ENCODE measurements around the gene SLC35F5. TPM values are rescaled to one million over a fixed set of nuclear protein-coding genes. Genes with fewer than 3 reads are reported as not detected.

The SLC35F5 gene
- total and polyA plus RNA-seq, 2 of the 4 experiments (the other 2 are of a cell fraction) = 30.5 to 93.4 TPM

- in situ Hi-C loops (cut with MboI; ENCODE audit: low sequenced_read_pairs) = no loop called here
- no peak overlapping the region for H2BK15ac ChIP-seq (ENCODE audit: low read depth, low read length)
- H3K9ac ChIP-seq (ENCODE audit: low read depth, low read length) = no peak overlapping the region
- H2AFZ ChIP-seq (replicated peaks; ENCODE audit: low read length, poor library complexity) = peak overlapping the region; percentile 37
- no peak overlapping the region for H2BK5ac ChIP-seq (ENCODE audit: low read depth, low read length, poor library complexity, severe bottlenecking)
- peaks cover 18% of the 10 kb centered on the region; the same call in 1 of the 2 replicates for H3K9me1 ChIP-seq (ENCODE audit: insufficient read depth, low read length)
- H4K20me1 ChIP-seq (ENCODE audit: insufficient read depth, low read length) = no peaks in the 10 kb centered on the region
- no peak overlapping the region for H2BK20ac ChIP-seq (ENCODE audit: low read depth, low read length)
- H2AK9ac ChIP-seq (replicated peaks; ENCODE audit: low read depth, low read length, poor library complexity) = peak overlapping the region; percentile 20
- no peak overlapping the region for H3K4me2 ChIP-seq (ENCODE audit: low read depth, low read length)
- no peaks in the 10 kb centered on the region for H3K79me1 ChIP-seq (ENCODE audit: low read depth in 1 of 2, low read length in 2 of 2)
- H3K4ac ChIP-seq (ENCODE audit: low read depth, low read length) = no peak overlapping the region
- no peaks in the 10 kb centered on the region for H3K36me3 ChIP-seq (ENCODE audit: control insufficient read depth, insufficient read depth, low read length)
- no peak overlapping the region for H3K56ac ChIP-seq (ENCODE audit: extremely low read depth, insufficient read depth, low read length)
- DNase-seq (no peak), ATAC-seq (ENCODE audit: low read depth) (no peak)
- dilution Hi-C loops (cut with HindIII; ENCODE audit: low sequenced_read_pairs, unreplicated experiment) = no loop called here
- no CpG with 5 or more reads among the region's 6 CpGs for WGBS, 2 experiments (ENCODE audit: extremely low coverage in 2 of 2, insufficient read length in 1 of 2)
- H3K14ac ChIP-seq (replicated peaks; ENCODE audit: low read depth, low read length) = no peak overlapping the region
- no peak overlapping the region for H3K4me3 ChIP-seq (ENCODE audit: insufficient read depth, low read depth, low read length)
- H3K4me1 ChIP-seq (ENCODE audit: control insufficient read depth, insufficient read depth, low read length) = peaks cover 5% of the 10 kb centered on the region
- H2AK5ac ChIP-seq (ENCODE audit: low read depth, low read length) = no peak overlapping the region
- no peak overlapping the region for H4K91ac ChIP-seq (ENCODE audit: insufficient read depth, low read depth, low read length)
- no peak overlapping the region for H4K8ac ChIP-seq (ENCODE audit: low read depth in 2 of 2, low read length in 2 of 2)
- no peak overlapping the region for H3K27ac ChIP-seq (ENCODE audit: insufficient read depth, low read length)
- intact Hi-C loops (cut with micrococcal nuclease) = no loop called here
- H4K5ac ChIP-seq (ENCODE audit: low read depth, low read length) = no peak overlapping the region
- BruUV-seq (replicated peaks) = no TSS peak
- no peaks in the 10 kb centered on the region for H3K9me3 ChIP-seq (ENCODE audit: control insufficient read depth, insufficient read depth, low read length)
- ChIA-PET CTCF (no interaction called here), POLR2A (ENCODE audit: unreplicated experiment) (no interaction called here)
- H3K18ac ChIP-seq (ENCODE audit: low read depth, low read length) = no peak overlapping the region
- no peaks in the 10 kb centered on the region for H3K27me3 ChIP-seq (ENCODE audit: control insufficient read depth, insufficient read depth, low read length)
- no peak for TF ChIP-seq RAD21 (IDR thresholded peaks at IDR 0.05; ENCODE audit: low read length)
- TF ChIP-seq RFX5 (IDR thresholded peaks at IDR 0.05; ENCODE audit: low read depth, low read length) = no peak
- TF ChIP-seq CHD1 (IDR thresholded peaks at IDR 0.05; ENCODE audit: low read depth, low read length) = no peak
- TF ChIP-seq MAFK (IDR thresholded peaks at IDR 0.05; ENCODE audit: low read depth, low read length) = no peak
- no peak for TF ChIP-seq BHLHE40 (IDR thresholded peaks at IDR 0.05; ENCODE audit: low read depth, low read length)
- no peak for TF ChIP-seq CTCF (conservative IDR thresholded peaks at IDR 0.05; ENCODE audit: low read depth, low read length)
- no peak overlapping the region for H2BK120ac ChIP-seq (ENCODE audit: low read depth, low read length)
- H3K23ac ChIP-seq (ENCODE audit: low read depth, low read length) = no peak overlapping the region
These were observed 40.2 kb upstream of the SLC35F5 start for GRCh38 chr2:113796592-113797175.
